Right renal pelvis (tissue), 4 donors: Measurements from ENCODE around the gene KCNJ16. TPM values are rescaled to one million over a fixed set of nuclear protein-coding genes. Genes with fewer than 3 reads are reported as not detected.
A peak's percentile ranks its signal among the peaks of the same experiment; 100 is the strongest.

Experiments used
- DNase-seq, 4 donors: peaks; one replicate each; pipeline ENCODE4 v3.0.0-alpha.2; 2013; ENCODE audit warnings: low read depth in 4 of 4, low spot score in 3 of 4, missing footprints in 1 of 4
- polyA plus RNA-seq, 4 donors: library from polyadenylated mRNA; unstranded; fragments of 120-200 nt; gene quantifications; one replicate each; pipeline ENCODE4 v1.2.1, GENCODE V29; 2013; ENCODE audit not compliant: insufficient read length in 4 of 4

Gene KCNJ16
- polyA plus RNA-seq, 4 donors, result 146 to 177 (median 149) TPM

GRCh38 chr17:70168044-70168976, 93.3 kb downstream of the KCNJ16 start:
- DNase-seq, result peak in 3 of 4 donors; percentile 56 to 57 (median 56)

- peak; percentile 68 to 75 (median 74) for DNase-seq
Measured at GRCh38 chr17:70168977-70169708, 94.1 kb downstream of the KCNJ16 start, which contains the start of gene KCNJ2. Gene KCNJ2, plus strand, starts transcription at chr17:70169532. Its CDS starts 5,508 bp downstream, at chr17:70175040.

- peak in 1 of 4 donors; percentile 10 for DNase-seq
Measured at GRCh38 chr17:70169709-70170597, 94.9 kb downstream of the KCNJ16 start.

DNA sequence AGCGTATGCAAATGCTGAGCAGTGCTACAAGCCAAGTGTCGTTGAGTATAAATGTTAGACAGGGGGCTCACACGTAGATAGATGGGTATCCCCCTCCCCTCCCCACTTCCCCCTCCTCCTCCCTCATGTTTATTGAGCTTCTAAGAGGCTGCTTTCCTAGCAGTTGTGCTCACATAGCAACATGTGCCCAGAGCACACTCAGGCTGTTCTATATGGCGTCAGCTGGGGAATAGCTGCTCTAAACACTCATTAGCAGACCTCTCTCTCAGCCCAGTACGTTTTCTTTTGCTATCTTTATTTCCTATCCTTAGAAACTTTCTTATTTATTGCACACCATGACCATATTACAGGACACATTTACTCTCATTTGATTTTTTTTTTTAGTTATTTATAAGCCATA, 96.1 kb downstream of the KCNJ16 start:
- DNase-seq, result no peak

- no peak for DNase-seq
Measured at GRCh38 chr17:70172449-70172848, 97.4 kb downstream of the KCNJ16 start.

- no peak for DNase-seq
Measured at GRCh38 chr17:70172923-70173322, 97.9 kb downstream of the KCNJ16 start.

DNA sequence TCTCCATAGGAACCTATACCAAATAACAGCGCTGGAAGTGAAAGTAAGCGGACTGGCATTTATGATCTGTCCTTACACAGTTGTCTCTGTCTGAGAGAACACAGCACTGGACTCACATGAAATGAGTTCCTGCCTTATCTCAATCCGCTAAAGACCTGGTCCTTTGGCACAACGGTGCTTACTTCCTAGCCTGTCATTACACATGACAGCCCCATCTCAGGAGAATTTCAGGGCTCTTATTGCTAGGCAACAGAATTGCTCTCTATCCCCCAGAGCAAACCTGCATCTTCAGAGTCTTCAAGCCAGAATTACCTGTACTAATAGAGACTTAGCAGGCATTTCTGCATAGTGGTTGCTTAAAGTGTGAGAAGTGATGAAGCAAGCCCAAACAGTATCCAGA, 98.7 kb downstream of the KCNJ16 start:
- no peak for DNase-seq

- DNase-seq, result no peak
Measured at GRCh38 chr17:70181376-70181775, 106.4 kb downstream of the KCNJ16 start.

- no peak for DNase-seq
Measured at GRCh38 chr17:70181866-70182265, 106.8 kb downstream of the KCNJ16 start.

GRCh38 chr17:70183508-70183907, 108.5 kb downstream of the KCNJ16 start:
- no peak for DNase-seq

DNA sequence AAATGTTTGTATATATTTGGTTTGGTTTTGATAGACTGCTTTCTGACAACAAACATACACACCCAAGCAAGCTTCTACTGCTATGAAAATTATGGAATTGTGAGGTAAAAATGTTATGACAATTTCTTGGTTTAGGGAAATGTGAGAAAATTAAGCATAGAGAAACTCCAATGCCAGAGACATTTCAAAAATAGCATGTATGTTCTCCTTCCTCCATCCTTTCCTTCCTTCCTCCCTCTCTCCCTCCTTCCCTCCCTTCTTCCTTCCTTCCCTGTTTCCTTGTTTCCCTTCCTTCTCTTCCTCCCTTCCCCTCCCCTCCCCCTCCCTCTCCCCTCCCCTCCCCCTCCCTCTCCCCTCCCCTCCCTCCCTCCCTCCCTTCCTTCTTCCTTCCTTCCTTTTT, 109.2 kb downstream of the KCNJ16 start:
- DNase-seq, result no peak

DNA sequence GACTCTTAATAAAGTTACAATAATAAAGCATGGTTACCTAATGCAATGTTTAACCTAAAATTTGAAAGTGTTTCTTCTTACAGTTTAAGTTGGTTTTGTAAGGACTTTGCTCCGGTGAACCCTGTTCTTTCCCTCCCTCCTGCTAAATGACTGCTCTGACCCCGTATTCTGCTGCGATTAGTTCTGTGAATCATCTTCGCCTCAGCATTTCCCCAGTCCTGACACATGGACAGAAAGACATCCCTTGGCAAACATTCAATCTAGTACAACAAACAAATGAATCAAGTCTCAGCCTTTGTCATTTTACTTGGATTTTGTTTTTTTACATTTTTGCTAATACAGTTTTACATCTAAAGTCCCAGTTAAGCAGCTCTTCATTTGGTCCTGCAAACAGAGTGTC, 109.7 kb downstream of the KCNJ16 start:
- no peak for DNase-seq

Other genes starting within 250 kb of the KCNJ16 start
- 1 to 10 TPM; 2.3 to 3.4 (median 3.1) TPM for gene KCNJ2, start 94.3 kb downstream of the KCNJ16 start, polyA plus RNA-seq